Neural cell (in vitro differentiated cells): ENCODE data around the gene TMIGD1. TPM values are rescaled to one million over a fixed set of nuclear protein-coding genes. Genes with fewer than 3 reads are reported as not detected.

ENCODE experiments used
- H2AFZ ChIP-seq: fragments of 200-600, 300-800 bp; sonication (generic), shearing (Covaris generic); 2 replicates; pipeline ENCODE4 v1.6.0; 2014; ENCODE audit warnings: low read depth, mild to moderate bottlenecking, antibody characterized with exemption, low read length, moderate library complexity
- H3F3A ChIP-seq: fragments of 200-600 bp; shearing (Covaris generic); 2 replicates; pipeline ENCODE4 v1.6.1; 2016; ENCODE audit warnings: mild to moderate bottlenecking, moderate library complexity, mixed read lengths, antibody characterized with exemption, low read length; ENCODE audit not compliant: insufficient read depth, poor library complexity, severe bottlenecking
- H3K27ac ChIP-seq: fragments of 200-600, 300-800 bp; sonication (generic), shearing (Covaris generic); 2 replicates; pipeline ENCODE4 v1.5.1; 2014; ENCODE audit warnings: mild to moderate bottlenecking, low read length, moderate library complexity
- H3K27me3 ChIP-seq: fragments of 300-800, 200-600 bp; sonication (generic), shearing (Covaris generic); 2 replicates; pipeline ENCODE4 v1.6.0; 2014; ENCODE audit warnings: mild to moderate bottlenecking, low read depth, low read length, moderate library complexity; ENCODE audit not compliant: insufficient read depth
- H3K36me3 ChIP-seq: fragments of 300-800, 200-600 bp; sonication (generic), shearing (Covaris generic); 2 replicates; pipeline ENCODE4 v1.5.1; 2014; ENCODE audit warnings: mild to moderate bottlenecking, antibody characterized with exemption, low read length, moderate library complexity; ENCODE audit not compliant: insufficient read depth
- H3K4me2 ChIP-seq: fragments of 300-800, 200-600 bp; sonication (generic), shearing (Covaris generic); 2 replicates; pipeline ENCODE4 v1.6.0; 2014; ENCODE audit warnings: mild to moderate bottlenecking, low read length
- H3K4me3 ChIP-seq: fragments of 300-800, 200-600 bp; sonication (generic), shearing (Covaris generic); 2 replicates; pipeline ENCODE4 v1.5.1; 2014; ENCODE audit warnings: mild to moderate bottlenecking, low read length, moderate library complexity
- H3K79me2 ChIP-seq: fragments of 200-600 bp; shearing (Covaris generic); replicated peaks from 2 replicates; pipeline ENCODE4 v1.6.0; 2014; ENCODE audit warnings: mild to moderate bottlenecking, low read length, moderate library complexity; ENCODE audit not compliant: insufficient read depth
- H3K9ac ChIP-seq: fragments of 300-800, 200-600 bp; sonication (generic), shearing (Covaris generic); 2 replicates; pipeline ENCODE4 v1.6.1; 2016; ENCODE audit warnings: mild to moderate bottlenecking, low read length, mixed read lengths
- H3K9me2 ChIP-seq: fragments of 200-600 bp; shearing (Covaris generic); 2 replicates; pipeline ENCODE4 v1.6.1; 2016; ENCODE audit warnings: mild to moderate bottlenecking, low read length, mixed read lengths; ENCODE audit not compliant: insufficient read depth
- H3K9me3 ChIP-seq: fragments of 200-600, 300-800 bp; sonication (generic), shearing (Covaris generic); 2 replicates; pipeline ENCODE4 v1.6.1; 2016; ENCODE audit warnings: mild to moderate bottlenecking, mixed run types, low read length, moderate library complexity, mixed read lengths
- H4K20me1 ChIP-seq: fragments of 200-600 bp; shearing (Covaris generic); 2 replicates; pipeline ENCODE4 v1.6.1; 2016; ENCODE audit warnings: mild to moderate bottlenecking, mixed run types; ENCODE audit not compliant: insufficient read depth
- EP300 ChIP-seq: fragments of 450-650 bp; conservative IDR thresholded peaks from 2 replicates; pipeline ENCODE4 v1.6.1; 2014; ENCODE audit warnings: antibody characterized with exemption, mild to moderate bottlenecking, moderate library complexity; ENCODE audit not compliant: poor library complexity, severe bottlenecking
- EZH2 ChIP-seq: fragments of 200-600, 300-800 bp; shearing (Covaris generic), sonication (generic); IDR thresholded peaks from 2 replicates; pipeline ENCODE4 v1.6.1; 2014; ENCODE audit warnings: antibody characterized with exemption, low read length, borderline replicate concordance, mild to moderate bottlenecking; ENCODE audit not compliant: insufficient read depth, poor library complexity, severe bottlenecking
- MXI1 ChIP-seq: fragments of 450-650 bp; conservative IDR thresholded peaks from 2 replicates; pipeline ENCODE4 v1.6.1; 2014; ENCODE audit warnings: antibody characterized with exemption, mild to moderate bottlenecking; ENCODE audit not compliant: poor library complexity, severe bottlenecking
- POLR2AphosphoS5 ChIP-seq: IDR thresholded peaks from 2 replicates; pipeline ENCODE4 v1.6.1; 2012
- RAD21 ChIP-seq: fragments of 450-650 bp; conservative IDR thresholded peaks from 2 replicates; pipeline ENCODE4 v1.6.1; 2014; ENCODE audit warnings: antibody characterized with exemption, mild to moderate bottlenecking, moderate library complexity
- REST ChIP-seq: IDR thresholded peaks from 2 replicates; pipeline ENCODE4 v1.6.1; 2012; ENCODE audit warnings: borderline replicate concordance
- SMC3 ChIP-seq: fragments of 450-650 bp; conservative IDR thresholded peaks from 2 replicates; pipeline ENCODE4 v1.6.1; 2014; ENCODE audit warnings: antibody characterized with exemption, mild to moderate bottlenecking, moderate library complexity; ENCODE audit not compliant: poor library complexity
- TAF1 ChIP-seq: IDR thresholded peaks from 2 replicates; pipeline ENCODE4 v1.6.1; 2012; ENCODE audit warnings: low read depth
- polyA plus RNA-seq: library from polyadenylated mRNA; depleted of rRNA; stranded (reverse); fragments of >200 nt; gene quantifications from 2 replicates; pipeline ENCODE4 v1.2.3, GENCODE V29; 2014
- TF ChIP-seq, protein P1 (sequence below): fragments of 450-650 bp; IDR thresholded peaks from 2 replicates; pipeline ENCODE4 v1.5.1; 2014; ENCODE audit warnings: antibody characterized with exemption, mild to moderate bottlenecking, moderate library complexity; ENCODE audit not compliant: poor library complexity, severe bottlenecking

TMIGD1 gene
- polyA plus RNA-seq, 1 donor from 2014 or later: not detected

DNA sequence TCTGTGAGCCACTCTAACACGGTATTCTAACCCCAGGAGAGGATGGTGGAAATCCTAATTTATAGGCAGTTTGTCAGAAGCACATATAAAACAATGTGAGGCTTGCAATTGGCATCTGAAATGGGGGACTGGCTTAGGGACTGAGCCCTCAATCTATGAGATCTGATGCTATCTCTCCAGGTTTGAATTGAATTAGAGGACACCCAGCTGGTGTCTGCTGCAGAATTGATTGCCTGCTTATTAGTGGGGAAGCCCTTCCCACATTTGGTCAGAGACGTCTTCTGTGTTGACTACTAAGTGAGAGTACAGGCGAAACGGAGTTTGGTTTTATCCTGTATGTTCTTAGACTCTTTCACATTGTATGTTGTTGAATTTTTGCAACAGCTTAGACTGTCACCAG, 13.6 kb upstream of the TMIGD1 start:
- H3K4me2 ChIP-seq: no peak overlapping the region
- H3K9ac ChIP-seq: no peak overlapping the region
- no peaks in the 10 kb centered on the region for H3K9me3 ChIP-seq
- no peaks in the 10 kb centered on the region for H3F3A ChIP-seq
- no peaks in the 10 kb centered on the region for H3K9me2 ChIP-seq
- no peak for TF ChIP-seq RAD21
- TF ChIP-seq, protein P1, sequence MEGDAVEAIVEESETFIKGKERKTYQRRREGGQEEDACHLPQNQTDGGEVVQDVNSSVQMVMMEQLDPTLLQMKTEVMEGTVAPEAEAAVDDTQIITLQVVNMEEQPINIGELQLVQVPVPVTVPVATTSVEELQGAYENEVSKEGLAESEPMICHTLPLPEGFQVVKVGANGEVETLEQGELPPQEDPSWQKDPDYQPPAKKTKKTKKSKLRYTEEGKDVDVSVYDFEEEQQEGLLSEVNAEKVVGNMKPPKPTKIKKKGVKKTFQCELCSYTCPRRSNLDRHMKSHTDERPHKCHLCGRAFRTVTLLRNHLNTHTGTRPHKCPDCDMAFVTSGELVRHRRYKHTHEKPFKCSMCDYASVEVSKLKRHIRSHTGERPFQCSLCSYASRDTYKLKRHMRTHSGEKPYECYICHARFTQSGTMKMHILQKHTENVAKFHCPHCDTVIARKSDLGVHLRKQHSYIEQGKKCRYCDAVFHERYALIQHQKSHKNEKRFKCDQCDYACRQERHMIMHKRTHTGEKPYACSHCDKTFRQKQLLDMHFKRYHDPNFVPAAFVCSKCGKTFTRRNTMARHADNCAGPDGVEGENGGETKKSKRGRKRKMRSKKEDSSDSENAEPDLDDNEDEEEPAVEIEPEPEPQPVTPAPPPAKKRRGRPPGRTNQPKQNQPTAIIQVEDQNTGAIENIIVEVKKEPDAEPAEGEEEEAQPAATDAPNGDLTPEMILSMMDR: no peak
- no peak for TF ChIP-seq TAF1
- no peak for TF ChIP-seq REST
- TF ChIP-seq EZH2: no peak
- no peak for TF ChIP-seq EP300
- no peak for TF ChIP-seq SMC3
- TF ChIP-seq MXI1: no peak
- no peaks in the 10 kb centered on the region for H3K36me3 ChIP-seq
- H2AFZ ChIP-seq: no peak overlapping the region
- no peak overlapping the region for H3K27ac ChIP-seq
- no peaks in the 10 kb centered on the region for H3K27me3 ChIP-seq
- H4K20me1 ChIP-seq: no peaks in the 10 kb centered on the region
- no peak overlapping the region for H3K4me3 ChIP-seq
- no peaks in the 10 kb centered on the region for H3K79me2 ChIP-seq

- no peaks in the 10 kb centered on the region for H3K79me2 ChIP-seq
Measured at GRCh38 chr17:30346221-30346795, 12.5 kb upstream of the TMIGD1 start.

More at GRCh38 chr17:30346221-30346795, 12.5 kb upstream of the TMIGD1 start:
- no peaks in the 10 kb centered on the region for H3K9me3 ChIP-seq
- H3K27ac ChIP-seq: no peak overlapping the region
- no peaks in the 10 kb centered on the region for H3K36me3 ChIP-seq
- H3K4me2 ChIP-seq: no peak overlapping the region
- no peaks in the 10 kb centered on the region for H3F3A ChIP-seq
- TF ChIP-seq REST (no peak), TAF1 (no peak), POLR2AphosphoS5 (no peak), RAD21 (no peak), EZH2 (no peak), SMC3 (no peak), MXI1 (no peak), EP300 (no peak)
- TF ChIP-seq, protein P1: no peak
- no peak overlapping the region for H2AFZ ChIP-seq
- H3K9ac ChIP-seq: no peak overlapping the region
- no peaks in the 10 kb centered on the region for H3K27me3 ChIP-seq
- H3K9me2 ChIP-seq: no peaks in the 10 kb centered on the region
- H4K20me1 ChIP-seq: no peaks in the 10 kb centered on the region
- H3K4me3 ChIP-seq: no peak overlapping the region
